Globus pallidus (tissue), 1 donor: ENCODE results near the gene RADIL.

Source experiments
- DNase-seq: peaks from one replicate; pipeline ENCODE4 v3.0.0-alpha.2; 2015; ENCODE audit warnings: low spot score

RADIL gene

GRCh38 chr7:4882169-4883032, 1.1 kb downstream of the RADIL start:
- peak; percentile 35 for DNase-seq

GRCh38 chr7:4880218-4880617, 3.3 kb downstream of the RADIL start:
- DNase-seq: no peak

GRCh38 chr7:4879396-4880081, 4.0 kb downstream of the RADIL start:
- no peak for DNase-seq

- DNase-seq: no peak
Measured at GRCh38 chr7:4878336-4879335, 4.9 kb downstream of the RADIL start.

GRCh38 chr7:4876586-4876985, 6.9 kb downstream of the RADIL start:
- DNase-seq: no peak

- no peak for DNase-seq
Measured at GRCh38 chr7:4875391-4875790, 8.1 kb downstream of the RADIL start.

GRCh38 chr7:4873071-4873944, 10.2 kb downstream of the RADIL start:
- no peak for DNase-seq

- no peak for DNase-seq
Measured at GRCh38 chr7:4871930-4872675, 11.4 kb downstream of the RADIL start.

- no peak for DNase-seq
Measured at GRCh38 chr7:4871056-4871680, 12.3 kb downstream of the RADIL start.

GRCh38 chr7:4868493-4868892, 15.0 kb downstream of the RADIL start:
- no peak for DNase-seq

- no peak for DNase-seq
Measured at GRCh38 chr7:4866528-4867496, 16.7 kb downstream of the RADIL start.

GRCh38 chr7:4862156-4862555, 21.4 kb downstream of the RADIL start:
- no peak for DNase-seq

- no peak for DNase-seq
Measured at GRCh38 chr7:4861673-4862072, 21.8 kb downstream of the RADIL start, which contains the start of gene PAPOLB. Gene PAPOLB (minus strand): TSS chr7:4862030. CDS start chr7:4861810, 220 bp downstream.

GRCh38 chr7:4861227-4861626, 22.3 kb downstream of the RADIL start:
- no peak for DNase-seq

GRCh38 chr7:4857189-4857588, 26.3 kb downstream of the RADIL start:
- DNase-seq: no peak

GRCh38 chr7:4856336-4857057, 27.0 kb downstream of the RADIL start:
- DNase-seq: no peak

GRCh38 chr7:4854916-4855315, 28.6 kb downstream of the RADIL start:
- DNase-seq: no peak
